HuH-7.5 (cell line): ENCODE results near the gene CSNK1G2.

Experiments used
- DNase-seq: peaks from one replicate; pipeline ENCODE4 v3.0.0; 2011; ENCODE audit warnings: low spot score

Gene CSNK1G2

GRCh38 chr19:1968279-1969175, 27.6 kb downstream of the CSNK1G2 start:
- DNase-seq: no peak

- DNase-seq: no peak
Observed at GRCh38 chr19:1969176-1970002, 28.4 kb downstream of the CSNK1G2 start.

- no peak for DNase-seq
Observed at GRCh38 chr19:1970003-1970805, 29.2 kb downstream of the CSNK1G2 start.

- no peak for DNase-seq
Observed at GRCh38 chr19:1970806-1971502, 30.0 kb downstream of the CSNK1G2 start.

GRCh38 chr19:1974381-1975161, 33.6 kb downstream of the CSNK1G2 start:
- DNase-seq: no peak

- DNase-seq: no peak
Observed at GRCh38 chr19:1975162-1975480, 34.1 kb downstream of the CSNK1G2 start.

GRCh38 chr19:1977120-1977519, 36.1 kb downstream of the CSNK1G2 start:
- DNase-seq: no peak

- no peak for DNase-seq
Observed at GRCh38 chr19:1978346-1978894, 37.4 kb downstream of the CSNK1G2 start.

- no peak for DNase-seq
Observed at GRCh38 chr19:1979017-1979416, 38.0 kb downstream of the CSNK1G2 start.

GRCh38 chr19:1979642-1980041, 38.7 kb downstream of the CSNK1G2 start:
- DNase-seq: no peak

- DNase-seq: no peak
Observed at GRCh38 chr19:1980091-1980808, 39.3 kb downstream of the CSNK1G2 start.

- DNase-seq: no peak
Observed at GRCh38 chr19:1980809-1981181, 39.8 kb downstream of the CSNK1G2 start.

GRCh38 chr19:1981253-1981652, 40.3 kb downstream of the CSNK1G2 start:
- no peak for DNase-seq

- no peak for DNase-seq
Observed at GRCh38 chr19:1984357-1984756, 43.4 kb downstream of the CSNK1G2 start.

- DNase-seq: no peak
Observed at GRCh38 chr19:1985588-1986356, 44.8 kb downstream of the CSNK1G2 start.

- DNase-seq: no peak
Observed at GRCh38 chr19:1986357-1987162, 45.6 kb downstream of the CSNK1G2 start.

GRCh38 chr19:1987197-1988187, 46.5 kb downstream of the CSNK1G2 start:
- DNase-seq: no peak
